ENCODE measurements around the gene ZNF281. TPM values are rescaled to one million over a fixed set of nuclear protein-coding genes. Genes with fewer than 3 reads are reported as not detected.
"Not testable (repeated sequence)": the region's sequence is repeated elsewhere in the genome, so short reads cannot be mapped to it uniquely, and the experiment has no call there.

The ZNF281 gene
- total RNA-seq, 2 donors from 2014 or later: 29.8 to 31.3 TPM

- ATAC-seq (no peak), DNase-seq (ENCODE audit: low spot score) (no peak)
- Mint-ChIP-seq H3K36me3 (no peaks in the 10 kb centered on the region), H3K4me1 (ENCODE audit: low read depth in 2 of 2) (peaks cover 19 to 26% of the 10 kb centered on the region in 2 donors), H3K9me3 (no peaks in the 10 kb centered on the region), H3K27me3 (peaks cover 0 to 5% of the 10 kb centered on the region in 2 donors), H3K4me3 (no peak overlapping the region), H3K27ac (no peak overlapping the region)
Measured at GRCh38 chr1:200359610-200360163, 50.1 kb downstream of the ZNF281 start.

GRCh38 chr1:200357925-200358324, 51.9 kb downstream of the ZNF281 start:
- not testable (repeated sequence) for H3K4me3 Mint-ChIP-seq, H3K36me3 Mint-ChIP-seq

GRCh38 chr1:200355801-200356200, 54.0 kb downstream of the ZNF281 start:
- no peaks in the 10 kb centered on the region for H3K36me3 Mint-ChIP-seq
- ATAC-seq (peak; percentile 41 to 68), DNase-seq (ENCODE audit: low spot score) (no peak)
- H3K27me3 Mint-ChIP-seq: no peaks in the 10 kb centered on the region
- peak overlapping the region; percentile 84 for H3K4me3 Mint-ChIP-seq
- peaks cover 46 to 53% of the 10 kb centered on the region in 2 donors for H3K4me1 Mint-ChIP-seq (ENCODE audit: low read depth in 2 of 2)
- H3K9me3 Mint-ChIP-seq: no peaks in the 10 kb centered on the region
- peak overlapping the region; percentile 72 to 87 for H3K27ac Mint-ChIP-seq

More at GRCh38 chr1:200357925-200358324, 51.9 kb downstream of the ZNF281 start:
- DNase-seq (ENCODE audit: low spot score); H3K9me3 Mint-ChIP-seq; ATAC-seq; H3K27me3 Mint-ChIP-seq: not testable (repeated sequence)
- peak overlapping the region in 1 of 2 donors; percentile 36 for H3K27ac Mint-ChIP-seq
- H3K4me1 Mint-ChIP-seq (ENCODE audit: low read depth in 2 of 2): peaks cover 33 to 37% of the 10 kb centered on the region in 2 donors

Other genes with a start within 250 kb of the ZNF281 start
- gene KIF14, start 210.7 kb upstream of the ZNF281 start, total RNA-seq: 10 to 100 TPM in 1 of 2 donors, 1 to 10 TPM in 1; 8.7 to 18.5 TPM

All from natural killer cell treated with Interleukin-12 subunit alpha and Interleukin-12 subunit beta and Interleukin-15 and Interleukin-18, amount 100 ng/mL, for 72 hours (primary cell).